Ovary (tissue), 9 donors: ENCODE measurements around the gene NDST1. TPM values are rescaled to one million over a fixed set of nuclear protein-coding genes. Genes with fewer than 3 reads are reported as not detected.

Experiments used
- DNase-seq, 5 donors: peaks; one replicate each; pipeline ENCODE4 v3.0.0-alpha.2; 2019 to 2020
- H3K27ac ChIP-seq, 2 donors: fragments of 200-600 bp; one replicate each; pipeline versions ENCODE4 v1.5.1 to v1.8.0; 2019 to 2022
- H3K27me3 ChIP-seq: fragments of 200-600 bp; one replicate; pipeline ENCODE4 v1.8.0; 2022
- H3K36me3 ChIP-seq: fragments of 200-600 bp; sonication (generic); one replicate; pipeline ENCODE4 v1.5.1; 2019
- H3K4me1 ChIP-seq: one replicate; pipeline ENCODE4 v1.8.1; 2013; ENCODE audit warnings: mild to moderate bottlenecking, moderate library complexity; ENCODE audit not compliant: insufficient read depth
- H3K4me3 ChIP-seq: fragments of 200-600 bp; sonication (generic); one replicate; pipeline ENCODE4 v1.5.1; 2017
- H3K9me3 ChIP-seq, 2 donors: fragments of 200-600 bp in 1 of 2; sonication (generic) in 1 of 2; one replicate each; pipeline versions ENCODE4 v1.5.1 to v1.8.1; 2013 to 2019; ENCODE audit warnings: mild to moderate bottlenecking in 1 of 2, moderate library complexity in 1 of 2
- EP300 ChIP-seq: sonication (generic); formaldehyde crosslinking; IDR thresholded peaks from one replicate; pipeline ENCODE4 v1.6.1; 2017; ENCODE audit warnings: antibody characterized with exemption
- POLR2A ChIP-seq: fragments of 450-650 bp; IDR thresholded peaks from one replicate; pipeline ENCODE4 v1.6.1; 2017; ENCODE audit warnings: antibody characterized with exemption, mild to moderate bottlenecking, moderate library complexity
- WGBS, 3 donors: extraction: QIAGEN DNeasy Blood & Tissue Kit in 1 of 3; methylation state at CpG; one replicate each; pipeline versions ENCODE4 v1.1.5 to v1.1.7; 2013 to 2017; 5-methylcytosine and 5-hydroxymethylcytosine counted together
- intact Hi-C, 4 donors: fragments of 100-400 bp; cut with DNase I; formaldehyde crosslinking; loops; one replicate each; pipeline versions ENCODE4 v1.11.0 to v1.15.1; 2022 to 2023
- polyA plus RNA-seq, 2 donors: library from polyadenylated mRNA; stranded (reverse); fragments of 200-250 nt in 1 of 2; fragments of 350-450 nt in 1 of 2; fragmentation: Illumina TruSeq in 1 of 2; extraction: RNeasy Lipid Tissue Mini Kit (QIAGEN cat#74804) in 1 of 2; gene quantifications; one replicate each; pipeline ENCODE4 v1.2.3, GENCODE V29; 2013 to 2014
- total RNA-seq, 7 donors: library from RNA; depleted of rRNA in 2 of 7; stranded (reverse); fragments of >200 nt in 2 of 7; fragmentation: NEBNext Ultra II Directional in 3 of 7; extraction: Animal tissue kit (Norgen Biotek cat#: 25700) in 3 of 7; gene quantifications; one replicate each; pipeline versions ENCODE4 v1.1.0 to v1.2.4, GENCODE V29; 2016 to 2023
- TF ChIP-seq, protein P1 (sequence below), 3 donors: fragments of 450-650 bp in 2 of 3; fragments of 200-600 bp in 1 of 3; IDR thresholded peaks; one replicate each; pipeline versions ENCODE4 v1.5.1 to v1.8.0; 2016 to 2022; ENCODE audit warnings: antibody characterized with exemption in 3 of 3, mild to moderate bottlenecking in 1 of 3
- donor health status: DM: no; HTN: no; CAD: no; lungs with moderate emphysema.
- donor health status: DM: no; HTN: no; CAD: no.
- donor health status: Bipolar disorder and iron deficiency.
- donor health status: DM: yes; HTN: yes; CAD: no.
- donor health status: DM: no; HTN: no; CAD: no.
- donor health status: DM: yes; HTN: yes; CAD: no.

Gene NDST1
- total and polyA plus RNA-seq, 9 donors, result 31.0 to 139 (median 90.3) TPM

GRCh38 chr5:150496098-150496497 lies 11.8 kb upstream of the NDST1 start:
- intact Hi-C loops, result no loop called here
- Histone ChIP-seq H3K36me3 (no peaks in the 10 kb centered on the region), H3K27ac (no peak overlapping the region), H3K9me3 (no peaks in the 10 kb centered on the region), H3K4me1 (peaks cover 43% of the 10 kb centered on the region), H3K4me3 (no peak overlapping the region), H3K27me3 (no peaks in the 10 kb centered on the region)
- WGBS, 3 donors, result 81 to 85% (median 82%) methylated on average over 3 of the region's 3 CpGs
- TF ChIP-seq POLR2A (no peak), EP300 (no peak)
- TF ChIP-seq, protein P1, sequence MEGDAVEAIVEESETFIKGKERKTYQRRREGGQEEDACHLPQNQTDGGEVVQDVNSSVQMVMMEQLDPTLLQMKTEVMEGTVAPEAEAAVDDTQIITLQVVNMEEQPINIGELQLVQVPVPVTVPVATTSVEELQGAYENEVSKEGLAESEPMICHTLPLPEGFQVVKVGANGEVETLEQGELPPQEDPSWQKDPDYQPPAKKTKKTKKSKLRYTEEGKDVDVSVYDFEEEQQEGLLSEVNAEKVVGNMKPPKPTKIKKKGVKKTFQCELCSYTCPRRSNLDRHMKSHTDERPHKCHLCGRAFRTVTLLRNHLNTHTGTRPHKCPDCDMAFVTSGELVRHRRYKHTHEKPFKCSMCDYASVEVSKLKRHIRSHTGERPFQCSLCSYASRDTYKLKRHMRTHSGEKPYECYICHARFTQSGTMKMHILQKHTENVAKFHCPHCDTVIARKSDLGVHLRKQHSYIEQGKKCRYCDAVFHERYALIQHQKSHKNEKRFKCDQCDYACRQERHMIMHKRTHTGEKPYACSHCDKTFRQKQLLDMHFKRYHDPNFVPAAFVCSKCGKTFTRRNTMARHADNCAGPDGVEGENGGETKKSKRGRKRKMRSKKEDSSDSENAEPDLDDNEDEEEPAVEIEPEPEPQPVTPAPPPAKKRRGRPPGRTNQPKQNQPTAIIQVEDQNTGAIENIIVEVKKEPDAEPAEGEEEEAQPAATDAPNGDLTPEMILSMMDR (IDR thresholded peaks at IDR 0.05), result no peak
- no peak for DNase-seq

- H3K36me3 ChIP-seq, result no peaks in the 10 kb centered on the region
- H3K27me3 ChIP-seq, result no peaks in the 10 kb centered on the region
- WGBS, 3 donors, result 54 to 60% (median 58%) methylated on average over 4 of the region's 4 CpGs
- DNase-seq, result no peak
- no peaks in the 10 kb centered on the region for H3K9me3 ChIP-seq
- TF ChIP-seq POLR2A (no peak), EP300 (no peak)
- TF ChIP-seq, protein P1 (IDR thresholded peaks at IDR 0.05), result no peak
- no peak overlapping the region for H3K27ac ChIP-seq
- H3K4me3 ChIP-seq, result no peak overlapping the region
- intact Hi-C loops, result no loop called here
- H3K4me1 ChIP-seq, result peaks cover 46% of the 10 kb centered on the region
Observed at GRCh38 chr5:150496534-150496933, 11.4 kb upstream of the NDST1 start.

DNA sequence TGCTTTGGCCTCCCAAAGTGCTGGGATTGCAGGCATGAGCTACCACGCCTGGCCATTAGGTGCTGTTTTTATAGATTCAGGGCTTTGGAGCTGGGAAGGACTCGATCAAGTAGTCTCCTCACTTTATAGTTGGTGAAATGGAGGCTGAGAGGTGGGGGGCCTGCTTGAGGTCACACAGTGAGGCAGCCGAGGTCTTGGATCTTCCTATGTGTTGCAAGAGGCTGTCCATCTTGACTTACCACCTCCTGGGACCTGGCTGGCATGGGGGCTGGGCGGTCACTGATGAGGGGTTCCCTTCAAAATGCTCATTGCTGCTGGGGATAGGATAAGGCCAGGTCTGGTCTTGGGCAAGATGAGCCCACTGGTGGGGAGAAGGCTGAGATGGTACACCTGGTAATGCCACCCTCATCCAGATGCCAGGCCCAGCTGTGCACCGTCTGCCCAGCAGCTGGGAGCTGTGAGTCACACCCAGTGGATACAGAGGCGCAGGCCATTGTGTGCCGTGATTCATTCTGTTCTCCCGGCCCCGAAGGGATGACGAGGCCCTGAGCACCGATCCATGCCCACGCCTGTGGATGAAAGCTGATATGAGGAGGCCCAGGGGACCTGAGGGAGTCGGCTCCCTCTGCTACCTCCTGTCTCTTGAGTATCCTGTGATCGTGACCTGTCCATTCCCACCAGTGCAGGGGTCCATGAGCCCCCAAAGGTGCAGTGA lies 10.5 kb upstream of the NDST1 start:
- Histone ChIP-seq H3K27me3 (no peaks in the 10 kb centered on the region), H3K9me3 (no peaks in the 10 kb centered on the region), H3K36me3 (no peaks in the 10 kb centered on the region), H3K27ac (no peak overlapping the region), H3K4me1 (peaks cover 47% of the 10 kb centered on the region), H3K4me3 (no peak overlapping the region)
- TF ChIP-seq, protein P1 (IDR thresholded peaks at IDR 0.05), result no peak
- TF ChIP-seq EP300 (no peak), POLR2A (no peak)
- DNase-seq, result peak; percentile 58 to 79 (median 72)
- WGBS, 3 donors, result 27 to 41% (median 36%) methylated on average over 12 to 14 of the region's 14 CpGs
- intact Hi-C loops, result no loop called here

DNA sequence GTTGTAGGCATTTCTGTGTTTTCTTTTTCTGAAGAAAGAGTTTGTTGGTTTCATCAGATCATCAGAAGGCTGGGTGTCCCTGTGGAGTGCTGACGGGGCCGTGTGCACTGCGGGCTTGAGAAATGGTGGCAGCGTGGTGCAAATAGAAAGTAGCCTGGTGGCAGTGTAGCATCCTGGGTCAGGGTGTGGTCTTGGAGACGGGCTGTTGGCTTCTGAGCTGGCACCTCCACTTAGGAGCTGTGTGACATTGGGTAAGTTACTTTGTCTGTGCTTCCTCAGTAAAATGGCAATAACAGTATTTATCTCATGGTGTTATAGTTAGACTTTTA lies 10.0 kb upstream of the NDST1 start:
- H3K27me3 ChIP-seq, result no peaks in the 10 kb centered on the region
- H3K4me3 ChIP-seq, result no peak overlapping the region
- H3K9me3 ChIP-seq, result no peaks in the 10 kb centered on the region
- WGBS, 3 donors, result 73 to 78% (median 78%) methylated on average over 5 of the region's 5 CpGs
- no peak overlapping the region for H3K27ac ChIP-seq
- TF ChIP-seq POLR2A (no peak), EP300 (no peak)
- TF ChIP-seq, protein P1 (IDR thresholded peaks at IDR 0.05), result no peak
- intact Hi-C loops, result no loop called here
- no peak for DNase-seq
- no peaks in the 10 kb centered on the region for H3K36me3 ChIP-seq
- peaks cover 43% of the 10 kb centered on the region for H3K4me1 ChIP-seq
